HL-60 (cell line): ENCODE results near the gene ENTR1.

ENCODE experiments used
- CTCF ChIP-seq: IDR thresholded peaks from one replicate; pipeline ENCODE4 v1.5.1; 2011; ENCODE audit warnings: low read length, control low read depth, inconsistent platforms; ENCODE audit not compliant: insufficient read depth
- GABPA ChIP-seq: IDR thresholded peaks from 2 replicates; pipeline ENCODE4 v1.6.1; 2012; ENCODE audit warnings: low read depth
- POLR2AphosphoS5 ChIP-seq: IDR thresholded peaks from 2 replicates; pipeline ENCODE4 v1.6.1; 2012; ENCODE audit warnings: low read depth
- REST ChIP-seq: IDR thresholded peaks from 2 replicates; pipeline ENCODE4 v1.6.1; 2012; ENCODE audit warnings: low read depth; ENCODE audit not compliant: insufficient replicate concordance
- SPI1 ChIP-seq: IDR thresholded peaks from 2 replicates; pipeline ENCODE4 v1.6.1; 2012; ENCODE audit warnings: low read depth, mild to moderate bottlenecking, borderline replicate concordance

GRCh38 chr9:136418182-136419091, 8.0 kb upstream of the ENTR1 start:
- TF ChIP-seq CTCF (no peak), REST (no peak), POLR2AphosphoS5 (no peak), GABPA (no peak), SPI1 (no peak)
